ENCODE data around the gene SPEG. TPM values are rescaled to one million over a fixed set of nuclear protein-coding genes. Genes with fewer than 3 reads are reported as not detected.

Gene SPEG
- polyA plus RNA-seq, 3 donors = not detected

DNA sequence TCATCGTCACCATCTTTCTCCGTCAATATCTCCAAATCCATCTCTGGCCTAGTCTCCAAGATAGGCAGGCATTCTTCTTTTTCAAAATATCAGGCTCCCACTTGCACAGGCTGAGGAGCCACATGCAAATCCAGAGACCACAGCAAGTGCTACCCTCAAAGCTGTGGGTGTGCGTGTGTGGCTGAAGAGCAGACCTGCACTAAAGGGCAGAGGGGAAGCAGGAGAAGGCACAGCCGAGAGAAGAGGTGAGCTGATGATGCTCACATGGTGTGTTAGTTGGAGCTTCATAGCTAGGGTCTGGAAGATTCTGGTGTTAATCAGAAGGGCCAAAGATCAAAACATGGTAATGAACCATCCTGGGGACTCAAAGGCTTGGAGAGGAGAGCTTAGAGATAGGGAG lies 3.8 kb downstream of the SPEG start:
- peaks cover 35 to 86% of the 10 kb centered on the region in 2 donors for H3K27me3 ChIP-seq (ENCODE audit: control insufficient read depth in 2 of 2, insufficient read depth in 2 of 2, low read length in 2 of 2)
- peaks cover 0 to 3% of the 10 kb centered on the region in 2 donors for H3K36me3 Mint-ChIP-seq
- no peak overlapping the region for H2AFZ ChIP-seq (ENCODE audit: insufficient read depth, low read depth, low read length, poor library complexity, severe bottlenecking)
- H4K20me1 ChIP-seq (ENCODE audit: insufficient read depth, low read length) = no peaks in the 10 kb centered on the region
- no peaks in the 10 kb centered on the region for H3K4me1 ChIP-seq (ENCODE audit: control insufficient read depth in 1 of 2, insufficient read depth in 2 of 2, low read length in 2 of 2)
- WGBS (ENCODE audit: insufficient coverage) = 88% methylated on average over 2 of the region's 4 CpGs
- no peak overlapping the region for H3K4me3 ChIP-seq (replicated peaks in 1 of 3; ENCODE audit: low read depth in 2 of 3, low read length in 3 of 3)
- no peak overlapping the region for H3K9ac ChIP-seq (ENCODE audit: insufficient read depth, low read length, poor library complexity, severe bottlenecking)
- H3K9me3 Mint-ChIP-seq = peaks cover 0 to 17% (median 3%) of the 10 kb centered on the region in 7 donors
- DNase-seq = no peak
- no peak overlapping the region for H3K4me3 Mint-ChIP-seq
- peaks cover 26 to 55% (median 51%) of the 10 kb centered on the region in 3 donors for H3K27me3 Mint-ChIP-seq (ENCODE audit: low read depth in 3 of 3)
- no peak overlapping the region for H3K27ac Mint-ChIP-seq
- H3K79me2 ChIP-seq (ENCODE audit: insufficient read depth, low read length) = no peaks in the 10 kb centered on the region
- peaks cover 0 to 17% of the 10 kb centered on the region in 2 donors for H3K9me3 ChIP-seq (replicated peaks in 1 of 2; ENCODE audit: control insufficient read depth in 1 of 2, insufficient read depth in 1 of 2, low read length in 2 of 2)
- no peaks in the 10 kb centered on the region for H3K36me3 ChIP-seq (replicated peaks in 1 of 2; ENCODE audit: control insufficient read depth in 1 of 2, insufficient read depth in 2 of 2, low read length in 2 of 2)
- no peak overlapping the region for H3K27ac ChIP-seq (ENCODE audit: low read depth in 1 of 2, low read length in 2 of 2)
- no peak for TF ChIP-seq CTCF (IDR thresholded peaks at IDR 0.05)
- H3K4me2 ChIP-seq (replicated peaks; ENCODE audit: extremely low read depth, low read length, poor library complexity, severe bottlenecking) = no peak overlapping the region
- H3K4me1 Mint-ChIP-seq = peaks cover 3% of the 10 kb centered on the region
- intact Hi-C loops (cut with micrococcal nuclease) = no loop called here

DNA sequence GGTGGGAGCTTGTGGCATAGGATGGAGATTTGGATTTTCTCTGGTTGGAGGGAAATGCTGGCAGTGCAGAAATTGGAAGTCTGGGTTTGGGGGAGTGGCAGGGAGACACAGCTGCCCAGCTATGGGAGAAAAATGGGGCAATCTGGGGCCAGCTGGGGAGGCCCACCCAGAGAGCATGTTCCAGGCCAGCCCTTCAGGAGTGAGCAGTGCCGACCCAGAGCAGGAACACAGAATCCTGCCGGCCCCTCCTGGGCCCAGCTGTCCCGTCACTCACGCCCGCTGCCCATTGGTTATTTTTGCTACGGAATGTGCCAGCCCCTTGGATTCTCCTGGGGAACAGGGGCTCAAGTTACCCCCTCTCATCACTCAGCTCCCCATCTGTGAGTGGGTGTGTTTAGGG lies 4.9 kb downstream of the SPEG start:
- Histone ChIP-seq H3K27ac (ENCODE audit: low read depth in 1 of 2, low read length in 2 of 2) (no peak overlapping the region), H3K79me2 (ENCODE audit: insufficient read depth, low read length) (no peaks in the 10 kb centered on the region), H2AFZ (ENCODE audit: insufficient read depth, low read depth, low read length, poor library complexity, severe bottlenecking) (no peak overlapping the region), H4K20me1 (ENCODE audit: insufficient read depth, low read length) (no peaks in the 10 kb centered on the region), H3K9me3 (replicated peaks in 1 of 2; ENCODE audit: control insufficient read depth in 1 of 2, insufficient read depth in 1 of 2, low read length in 2 of 2) (peaks cover 0 to 11% of the 10 kb centered on the region in 2 donors), H3K36me3 (replicated peaks in 1 of 2; ENCODE audit: control insufficient read depth in 1 of 2, insufficient read depth in 2 of 2, low read length in 2 of 2) (no peaks in the 10 kb centered on the region), H3K4me3 (replicated peaks in 1 of 3; ENCODE audit: low read depth in 2 of 3, low read length in 3 of 3) (no peak overlapping the region), H3K4me2 (replicated peaks; ENCODE audit: extremely low read depth, low read length, poor library complexity, severe bottlenecking) (no peak overlapping the region), H3K4me1 (ENCODE audit: control insufficient read depth in 1 of 2, insufficient read depth in 2 of 2, low read length in 2 of 2) (no peaks in the 10 kb centered on the region), H3K27me3 (ENCODE audit: control insufficient read depth in 2 of 2, insufficient read depth in 2 of 2, low read length in 2 of 2) (peaks cover 29 to 85% of the 10 kb centered on the region in 2 donors), H3K9ac (ENCODE audit: insufficient read depth, low read length, poor library complexity, severe bottlenecking) (no peak overlapping the region)
- H3K36me3 Mint-ChIP-seq = peaks cover 0 to 3% of the 10 kb centered on the region in 2 donors
- DNase-seq = no peak
- peaks cover 3% of the 10 kb centered on the region for H3K4me1 Mint-ChIP-seq
- H3K4me3 Mint-ChIP-seq = peak overlapping the region in 1 of 2 donors; percentile 51
- peaks cover 0 to 12% (median 3%) of the 10 kb centered on the region in 7 donors for H3K9me3 Mint-ChIP-seq
- H3K27ac Mint-ChIP-seq = no peak overlapping the region
- 71% methylated on average over 1 of the region's 6 CpGs for WGBS (ENCODE audit: insufficient coverage)
- TF ChIP-seq CTCF (IDR thresholded peaks at IDR 0.05) = no peak
- peaks cover 35 to 49% (median 46%) of the 10 kb centered on the region in 3 donors for H3K27me3 Mint-ChIP-seq (ENCODE audit: low read depth in 3 of 3)
- intact Hi-C loops (cut with micrococcal nuclease) = no loop called here
